GM18873 (cell line): ENCODE data around the gene ANXA5.
A peak's percentile ranks its signal among the peaks of the same experiment; 100 is the strongest.
"Not testable (repeated sequence)": the region's sequence is repeated elsewhere in the genome, so short reads cannot be mapped to it uniquely, and the experiment has no call there.

Source experiments
- ATAC-seq: cut with Tn5 transposase; IDR thresholded peaks from one replicate; pipeline ENCODE4 v1.9.1; 2021; ENCODE audit warnings: mild to moderate bottlenecking, moderate library complexity, moderate number of reproducible peaks; ENCODE audit not compliant: unreplicated experiment, low FRiP score

Gene ANXA5

GRCh38 chr4:121680571-121680970, 16.2 kb downstream of the ANXA5 start:
- ATAC-seq, result no peak

GRCh38 chr4:121679951-121680350, 16.8 kb downstream of the ANXA5 start:
- no peak for ATAC-seq

GRCh38 chr4:121679267-121679666, 17.5 kb downstream of the ANXA5 start:
- no peak for ATAC-seq

- ATAC-seq, result no peak
These were observed 19.3 kb downstream of the ANXA5 start for GRCh38 chr4:121677524-121677923.

- no peak for ATAC-seq
These were observed 20.3 kb downstream of the ANXA5 start for GRCh38 chr4:121676345-121677075.

- no peak for ATAC-seq
These were observed 21.1 kb downstream of the ANXA5 start for GRCh38 chr4:121675715-121676114.

GRCh38 chr4:121674696-121675095, 22.1 kb downstream of the ANXA5 start:
- ATAC-seq, result no peak

GRCh38 chr4:121674191-121674590, 22.6 kb downstream of the ANXA5 start:
- no peak for ATAC-seq

GRCh38 chr4:121669163-121669550, 27.6 kb downstream of the ANXA5 start:
- no peak for ATAC-seq

GRCh38 chr4:121668368-121669162, 28.2 kb downstream of the ANXA5 start:
- no peak for ATAC-seq

- ATAC-seq, result no peak
These were observed 30.6 kb downstream of the ANXA5 start for GRCh38 chr4:121666091-121666679.

- no peak for ATAC-seq
These were observed 31.4 kb downstream of the ANXA5 start for GRCh38 chr4:121665371-121665770.

GRCh38 chr4:121662225-121662624, 34.6 kb downstream of the ANXA5 start:
- ATAC-seq, result no peak

GRCh38 chr4:121660175-121660933, 36.4 kb downstream of the ANXA5 start:
- not testable (repeated sequence) for ATAC-seq

GRCh38 chr4:121658125-121658524, 38.7 kb downstream of the ANXA5 start:
- ATAC-seq, result no peak

- no peak for ATAC-seq
These were observed 40.5 kb downstream of the ANXA5 start for GRCh38 chr4:121656269-121656641.

GRCh38 chr4:121655320-121656268, 41.2 kb downstream of the ANXA5 start:
- ATAC-seq, result no peak

- ATAC-seq, result peak; percentile 80
These were observed 42.0 kb downstream of the ANXA5 start for GRCh38 chr4:121654738-121655137.

GRCh38 chr4:121653986-121654385, 42.8 kb downstream of the ANXA5 start:
- ATAC-seq, result no peak

- ATAC-seq, result no peak
These were observed 43.6 kb downstream of the ANXA5 start for GRCh38 chr4:121653214-121653613.
